Right atrium auricular region (tissue), 2 donors: ENCODE results near the gene CIROP. TPM values are rescaled to one million over a fixed set of nuclear protein-coding genes. Genes with fewer than 3 reads are reported as not detected.
"Not testable (repeated sequence)": the region's sequence is repeated elsewhere in the genome, so short reads cannot be mapped to it uniquely, and the experiment has no call there.

ENCODE experiments used
- DNase-seq: peaks from one replicate; pipeline ENCODE4 v3.0.0-alpha.2; 2019; ENCODE audit warnings: low spot score
- H3K27ac ChIP-seq, 2 donors: fragments of 200-600 bp; sonication (generic); 1 replicate in 1 of 2; 2 replicates in 1 of 2; pipeline ENCODE4 v1.5.1; 2016 to 2019
- H3K27me3 ChIP-seq, 2 donors: fragments of 200-600 bp; sonication (generic); one replicate each; pipeline versions ENCODE4 v1.5.1 to v1.6.0; 2017 to 2019
- H3K36me3 ChIP-seq: fragments of 200-600 bp; sonication (generic); one replicate; pipeline ENCODE4 v1.5.1; 2016
- H3K4me1 ChIP-seq, 2 donors: fragments of 200-600 bp; sonication (generic); one replicate each; pipeline versions ENCODE4 v1.5.1 to v1.6.0; 2017 to 2019
- H3K4me3 ChIP-seq, 2 donors: fragments of 200-600 bp; sonication (generic); 1 replicate in 1 of 2; 2 replicates in 1 of 2; pipeline ENCODE4 v1.5.1; 2017 to 2019; ENCODE audit warnings: mild to moderate bottlenecking in 1 of 2, moderate library complexity in 1 of 2
- H3K9me3 ChIP-seq, 2 donors: fragments of 200-600 bp; sonication (generic); one replicate each; pipeline ENCODE4 v1.5.1; 2019
- total RNA-seq, 2 donors: library from RNA; depleted of rRNA; stranded (reverse); fragments of >200 nt; gene quantifications; one replicate each; pipeline ENCODE4 v1.1.0, GENCODE V29; 2016
- TF ChIP-seq, protein P1 (sequence below), 2 donors: fragments of 200-600 bp; sonication (generic); IDR thresholded peaks; one replicate each; pipeline ENCODE4 v1.5.1; 2019; ENCODE audit warnings: antibody characterized with exemption in 2 of 2

Gene CIROP
- total RNA-seq, 2 donors from 2014 or later = not detected

DNA sequence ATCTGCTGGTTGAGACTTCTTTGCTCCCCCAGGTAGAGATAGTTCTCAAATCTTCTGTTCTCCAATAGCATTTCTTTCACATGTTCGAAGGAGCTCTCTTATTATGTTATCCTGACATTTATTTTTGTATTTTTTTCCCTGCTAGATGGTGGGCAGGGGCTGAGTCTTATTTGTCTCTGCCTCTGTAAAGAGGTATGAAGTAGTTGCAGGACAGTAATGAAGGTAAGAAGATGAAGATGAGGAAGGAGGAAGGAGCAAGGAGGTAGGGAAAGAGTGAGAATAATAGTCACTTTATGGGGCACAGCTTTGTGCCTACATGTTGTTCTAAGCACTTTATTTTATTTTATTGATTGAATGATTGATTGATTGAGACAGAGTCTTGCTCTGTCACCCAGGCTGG, 5.0 kb upstream of the CIROP start:
- H3K9me3 ChIP-seq = no peaks in the 10 kb centered on the region
- DNase-seq = no peak
- H3K36me3 ChIP-seq = no peaks in the 10 kb centered on the region
- no peaks in the 10 kb centered on the region for H3K27me3 ChIP-seq
- H3K27ac ChIP-seq = no peak overlapping the region
- peaks cover 0 to 15% of the 10 kb centered on the region in 2 donors for H3K4me1 ChIP-seq
- no peak overlapping the region for H3K4me3 ChIP-seq
- TF ChIP-seq, protein P1, sequence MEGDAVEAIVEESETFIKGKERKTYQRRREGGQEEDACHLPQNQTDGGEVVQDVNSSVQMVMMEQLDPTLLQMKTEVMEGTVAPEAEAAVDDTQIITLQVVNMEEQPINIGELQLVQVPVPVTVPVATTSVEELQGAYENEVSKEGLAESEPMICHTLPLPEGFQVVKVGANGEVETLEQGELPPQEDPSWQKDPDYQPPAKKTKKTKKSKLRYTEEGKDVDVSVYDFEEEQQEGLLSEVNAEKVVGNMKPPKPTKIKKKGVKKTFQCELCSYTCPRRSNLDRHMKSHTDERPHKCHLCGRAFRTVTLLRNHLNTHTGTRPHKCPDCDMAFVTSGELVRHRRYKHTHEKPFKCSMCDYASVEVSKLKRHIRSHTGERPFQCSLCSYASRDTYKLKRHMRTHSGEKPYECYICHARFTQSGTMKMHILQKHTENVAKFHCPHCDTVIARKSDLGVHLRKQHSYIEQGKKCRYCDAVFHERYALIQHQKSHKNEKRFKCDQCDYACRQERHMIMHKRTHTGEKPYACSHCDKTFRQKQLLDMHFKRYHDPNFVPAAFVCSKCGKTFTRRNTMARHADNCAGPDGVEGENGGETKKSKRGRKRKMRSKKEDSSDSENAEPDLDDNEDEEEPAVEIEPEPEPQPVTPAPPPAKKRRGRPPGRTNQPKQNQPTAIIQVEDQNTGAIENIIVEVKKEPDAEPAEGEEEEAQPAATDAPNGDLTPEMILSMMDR (IDR thresholded peaks at IDR 0.05) = no peak

DNA sequence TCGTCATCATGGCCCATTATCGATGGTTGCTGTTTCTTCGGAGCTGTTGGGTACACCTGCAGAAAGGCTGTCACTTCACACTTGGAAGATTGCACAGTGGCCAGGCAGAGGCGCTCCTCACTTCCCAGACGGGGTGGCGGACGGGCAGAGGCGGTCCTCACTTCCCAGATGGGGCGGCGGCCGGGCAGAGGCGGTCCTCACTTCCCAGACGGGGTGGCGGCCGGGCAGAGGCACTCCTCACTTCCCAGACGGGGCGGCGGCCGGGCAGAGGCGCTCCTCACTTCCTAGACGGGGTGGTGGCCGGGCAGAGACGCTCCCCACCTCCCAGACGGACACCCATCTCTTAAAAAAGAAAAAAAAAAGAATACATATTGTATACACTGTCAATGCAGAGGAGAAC, 3.4 kb upstream of the CIROP start:
- H3K36me3 ChIP-seq, DNase-seq, H3K27me3 ChIP-seq: not testable (repeated sequence)

DNA sequence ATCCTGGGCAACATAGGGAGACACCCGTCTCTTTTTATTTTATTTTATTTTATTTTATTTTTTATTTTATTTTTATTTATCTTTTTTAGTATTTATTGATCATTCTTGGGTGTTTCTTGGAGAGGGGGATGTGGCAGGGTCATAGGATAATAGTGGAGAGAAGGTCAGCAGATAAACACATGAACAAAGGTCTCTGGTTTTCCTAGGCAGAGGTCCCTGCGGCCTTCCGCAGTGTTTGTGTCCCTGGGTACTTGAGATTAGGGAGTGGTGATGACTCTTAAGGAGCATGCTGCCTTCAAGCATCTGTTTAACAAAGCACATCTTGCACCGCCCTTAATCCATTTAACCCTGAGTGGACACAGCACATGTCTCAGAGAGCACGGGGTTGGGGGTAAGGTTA, 2.8 kb upstream of the CIROP start:
- H3K27ac ChIP-seq, H3K36me3 ChIP-seq, H3K27me3 ChIP-seq, H3K4me1 ChIP-seq, DNase-seq, H3K4me3 ChIP-seq, H3K9me3 ChIP-seq: not testable (repeated sequence)

More for the DNA sequence above, 3.4 kb upstream of the CIROP start:
- not testable (repeated sequence) for H3K4me1 ChIP-seq, H3K9me3 ChIP-seq, H3K27ac ChIP-seq, H3K4me3 ChIP-seq

DNA sequence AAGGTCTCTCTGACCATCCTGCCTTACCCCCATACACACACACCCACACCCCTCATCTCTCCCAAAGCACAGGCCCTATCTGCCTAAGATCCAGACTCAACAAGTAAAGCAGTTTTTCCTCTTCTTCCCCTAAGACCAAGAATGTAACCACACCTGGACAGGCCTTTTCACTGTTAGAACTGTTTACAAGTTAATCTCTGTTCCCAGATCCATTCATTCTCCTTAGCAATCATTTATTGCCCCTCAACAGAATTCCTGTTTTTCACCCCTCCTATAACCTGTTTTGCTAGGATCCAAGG, 1.9 kb upstream of the CIROP start:
- no peaks in the 10 kb centered on the region for H3K27me3 ChIP-seq

DNA sequence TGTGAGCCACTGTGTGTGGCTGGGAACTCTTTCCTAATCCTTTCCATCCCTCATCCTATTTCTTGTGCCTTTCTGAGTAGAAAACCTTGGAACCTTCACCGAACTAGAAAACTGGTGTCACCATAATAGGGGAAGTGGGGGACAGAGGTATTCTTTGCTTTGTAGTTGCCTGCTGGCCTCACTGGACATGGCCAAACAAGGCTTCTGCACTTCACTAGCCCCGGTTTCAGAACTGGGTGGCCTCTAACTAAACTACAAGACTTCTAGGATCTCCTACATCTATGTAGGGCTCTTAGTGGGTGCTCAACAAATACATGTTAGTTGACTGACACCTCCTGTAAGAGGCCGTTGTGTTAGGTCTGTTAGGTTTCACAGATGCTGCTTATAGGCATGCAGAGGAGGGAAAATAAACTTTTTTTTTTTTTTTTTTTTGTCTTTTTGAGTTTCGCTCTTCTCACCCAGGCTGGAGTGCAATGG, 597 bp upstream of the CIROP start:
- no peak overlapping the region for H3K4me3 ChIP-seq
- no peak overlapping the region for H3K27ac ChIP-seq
- DNase-seq = peak; percentile 49
- H3K9me3 ChIP-seq = no peaks in the 10 kb centered on the region
- TF ChIP-seq, protein P1 (IDR thresholded peaks at IDR 0.05) = no peak
- no peaks in the 10 kb centered on the region for H3K36me3 ChIP-seq
- no peaks in the 10 kb centered on the region for H3K4me1 ChIP-seq
- no peaks in the 10 kb centered on the region for H3K27me3 ChIP-seq

More for the DNA sequence above, 1.9 kb upstream of the CIROP start:
- no peak overlapping the region for H3K27ac ChIP-seq
- no peaks in the 10 kb centered on the region for H3K9me3 ChIP-seq
- no peaks in the 10 kb centered on the region for H3K4me1 ChIP-seq
- no peaks in the 10 kb centered on the region for H3K36me3 ChIP-seq
- no peak for DNase-seq
- H3K4me3 ChIP-seq = no peak overlapping the region
- TF ChIP-seq, protein P1 (IDR thresholded peaks at IDR 0.05) = no peak

DNA sequence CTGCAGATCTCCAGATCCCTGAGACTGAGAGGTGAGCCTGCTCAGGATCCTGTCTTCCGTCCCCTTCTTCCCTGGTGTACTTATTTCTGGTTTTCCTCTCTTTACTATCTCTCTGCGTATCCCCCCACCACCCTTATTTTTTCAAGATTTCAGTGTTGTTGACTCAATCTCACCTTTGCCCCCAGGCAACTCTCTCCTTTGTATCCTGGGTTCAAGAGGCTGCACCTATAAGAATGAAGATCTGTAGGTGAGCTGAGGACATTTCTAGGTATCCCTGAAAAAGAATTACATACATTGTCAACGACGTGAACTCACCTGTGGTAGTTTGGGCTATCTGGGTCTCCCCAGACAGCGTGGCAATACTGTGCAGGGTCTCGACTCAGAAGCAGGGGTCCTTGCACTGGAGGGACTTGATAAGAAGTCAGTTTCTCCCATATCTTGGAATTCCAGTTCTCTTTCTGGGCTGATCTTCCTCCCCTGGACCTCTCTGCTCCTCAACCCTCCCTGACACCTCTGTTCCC, 659 bp downstream of the CIROP start:
- no peak for DNase-seq
- Histone ChIP-seq H3K4me3 (no peak overlapping the region), H3K27ac (no peak overlapping the region), H3K9me3 (no peaks in the 10 kb centered on the region), H3K36me3 (no peaks in the 10 kb centered on the region), H3K4me1 (peaks cover 0 to 10% of the 10 kb centered on the region in 2 donors), H3K27me3 (no peaks in the 10 kb centered on the region)
- TF ChIP-seq, protein P1 (IDR thresholded peaks at IDR 0.05) = no peak

DNA sequence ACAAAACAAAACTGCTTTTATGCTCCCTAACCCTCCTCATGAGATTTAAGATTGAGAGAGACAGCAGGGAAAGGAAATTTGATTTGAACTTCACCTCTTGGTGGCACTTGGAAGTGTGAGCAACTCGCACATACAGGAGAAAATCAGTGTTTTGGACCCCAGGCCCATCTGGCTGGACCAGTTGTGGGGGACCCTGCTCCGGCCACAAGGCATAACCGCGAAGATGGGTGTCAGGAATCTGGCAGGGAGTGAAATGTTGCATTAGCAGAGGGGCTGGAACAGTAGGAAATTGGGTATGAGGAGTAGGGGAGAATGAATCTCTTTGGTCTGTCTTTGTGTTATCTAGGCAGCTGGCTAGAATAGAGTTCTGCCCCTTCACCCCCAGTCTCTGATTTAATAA, 1.2 kb downstream of the CIROP start:
- TF ChIP-seq, protein P1 (IDR thresholded peaks at IDR 0.05) = no peak
- Histone ChIP-seq H3K27me3 (no peaks in the 10 kb centered on the region), H3K4me3 (no peak overlapping the region), H3K9me3 (no peaks in the 10 kb centered on the region), H3K27ac (no peak overlapping the region), H3K4me1 (peaks cover 0 to 13% of the 10 kb centered on the region in 2 donors), H3K36me3 (peaks cover under 1% of the 10 kb centered on the region)
- no peak for DNase-seq
